Activated T-helper 2 cell treated with anti-CD3 and anti-CD28 coated beads, Interferon-gamma antibody, Interleukin-2, Interleukin-4, amounts not matched to agents 10 μg/mL and 5 μg/mL and 100 μg/mL, durations not matched to agents 14 hours and 24 hours and 36 hours (primary cell): Measurements from ENCODE around the gene NT5C2. TPM values are rescaled to one million over a fixed set of nuclear protein-coding genes. Genes with fewer than 3 reads are reported as not detected.

Experiments
- DNase-seq: peaks from one replicate; pipeline ENCODE4 v3.0.0; 2021; ENCODE audit warnings: low spot score
- H3K27ac Mint-ChIP-seq: one replicate; pipeline ENCODE4 v1.8.0; 2021; ENCODE audit warnings: mixed read lengths
- H3K27me3 Mint-ChIP-seq: one replicate; pipeline ENCODE4 v1.8.0; 2021; ENCODE audit warnings: low read depth, mixed read lengths
- H3K36me3 Mint-ChIP-seq: one replicate; pipeline ENCODE4 v1.8.0; 2021; ENCODE audit warnings: low read depth, mixed read lengths
- H3K4me1 Mint-ChIP-seq: one replicate; pipeline ENCODE4 v1.8.0; 2021; ENCODE audit warnings: low read depth, mixed read lengths
- H3K4me3 Mint-ChIP-seq: one replicate; pipeline ENCODE4 v1.8.0; 2021; ENCODE audit warnings: low read depth, mild to moderate bottlenecking, moderate library complexity, mixed read lengths
- H3K9me3 Mint-ChIP-seq: one replicate; pipeline ENCODE4 v1.8.0; 2021; ENCODE audit warnings: mixed read lengths
- intact Hi-C: fragments of 100-400 bp; cut with micrococcal nuclease; formaldehyde crosslinking; loops from one replicate; pipeline ENCODE4 v1.15.1; 2023
- total RNA-seq: library from RNA; stranded (reverse); gene quantifications from 2 replicates; pipeline ENCODE4 v1.2.3, GENCODE V29; 2022

Gene NT5C2
- total RNA-seq, 1 donor from 2014 or later: 58.1 TPM

- H3K4me3 Mint-ChIP-seq: no peak overlapping the region
- H3K9me3 Mint-ChIP-seq: no peaks in the 10 kb centered on the region
- H3K36me3 Mint-ChIP-seq: peaks cover 27% of the 10 kb centered on the region
- H3K27ac Mint-ChIP-seq: no peak overlapping the region
- no peaks in the 10 kb centered on the region for H3K4me1 Mint-ChIP-seq
- intact Hi-C loops: no loop called here
- DNase-seq: no peak
- no peaks in the 10 kb centered on the region for H3K27me3 Mint-ChIP-seq
Observed at GRCh38 chr10:103083266-103083976, 109.7 kb downstream of the NT5C2 start.

GRCh38 chr10:103082683-103083082, 110.4 kb downstream of the NT5C2 start:
- Mint-ChIP-seq H3K36me3 (peaks cover 20% of the 10 kb centered on the region), H3K9me3 (no peaks in the 10 kb centered on the region), H3K4me3 (no peak overlapping the region), H3K27ac (no peak overlapping the region), H3K27me3 (no peaks in the 10 kb centered on the region), H3K4me1 (no peaks in the 10 kb centered on the region)
- intact Hi-C loops: no loop called here
- no peak for DNase-seq

GRCh38 chr10:103080891-103081581, 112.0 kb downstream of the NT5C2 start:
- intact Hi-C loops: no loop called here
- Mint-ChIP-seq H3K4me3 (no peak overlapping the region), H3K27me3 (no peaks in the 10 kb centered on the region), H3K27ac (no peak overlapping the region), H3K9me3 (no peaks in the 10 kb centered on the region), H3K4me1 (no peaks in the 10 kb centered on the region), H3K36me3 (peaks cover 12% of the 10 kb centered on the region)
- DNase-seq: no peak

DNA sequence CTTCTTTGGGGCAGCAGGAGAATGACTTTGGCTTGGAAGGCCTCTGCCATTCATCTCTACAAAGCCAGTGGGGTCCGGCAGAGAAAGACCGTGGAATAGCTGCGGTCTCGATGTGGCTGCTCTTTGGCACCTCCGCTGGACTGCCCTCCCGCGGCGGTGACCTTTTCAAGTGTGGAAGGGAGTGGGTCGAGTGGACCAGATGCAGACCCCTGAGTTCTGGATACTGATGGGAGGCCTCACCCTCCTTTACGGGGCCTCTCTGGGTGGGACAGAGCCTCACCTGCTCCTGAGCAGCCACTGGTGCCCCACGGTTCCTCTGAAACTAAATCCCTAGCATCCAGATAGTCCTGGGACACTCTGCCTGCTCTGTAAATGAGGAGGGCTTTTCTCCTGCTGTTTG, 113.1 kb downstream of the NT5C2 start:
- peaks cover 3% of the 10 kb centered on the region for H3K36me3 Mint-ChIP-seq
- intact Hi-C loops: no loop called here

DNA sequence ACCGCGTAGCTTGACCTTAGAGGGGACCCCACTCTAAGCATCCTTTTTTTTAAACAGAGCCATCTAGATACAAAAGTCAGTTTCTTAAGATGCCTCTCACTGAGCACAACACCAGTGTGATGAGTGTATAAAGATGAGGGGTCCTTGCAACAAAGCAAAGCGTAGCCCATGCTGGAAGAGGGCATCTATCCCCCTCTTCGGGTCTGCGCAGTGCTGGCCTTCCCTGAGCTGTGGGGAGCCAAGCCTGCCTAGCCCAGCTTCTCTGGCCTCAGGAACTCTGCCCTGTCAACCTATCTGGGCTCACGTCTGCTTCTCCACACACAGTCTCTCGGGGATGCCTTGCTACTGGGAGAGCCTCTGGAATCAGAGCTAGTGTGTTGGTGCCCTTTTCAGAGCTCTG, 114.0 kb downstream of the NT5C2 start:
- Mint-ChIP-seq H3K36me3 (peaks cover 3% of the 10 kb centered on the region), H3K4me3 (no peak overlapping the region), H3K9me3 (no peaks in the 10 kb centered on the region), H3K27ac (no peak overlapping the region), H3K27me3 (no peaks in the 10 kb centered on the region), H3K4me1 (no peaks in the 10 kb centered on the region)
- intact Hi-C loops: no loop called here
- DNase-seq: no peak

More for the DNA sequence above, 113.1 kb downstream of the NT5C2 start:
- Mint-ChIP-seq H3K27me3 (no peaks in the 10 kb centered on the region), H3K4me1 (no peaks in the 10 kb centered on the region), H3K4me3 (no peak overlapping the region), H3K9me3 (no peaks in the 10 kb centered on the region), H3K27ac (no peak overlapping the region)
- no peak for DNase-seq

DNA sequence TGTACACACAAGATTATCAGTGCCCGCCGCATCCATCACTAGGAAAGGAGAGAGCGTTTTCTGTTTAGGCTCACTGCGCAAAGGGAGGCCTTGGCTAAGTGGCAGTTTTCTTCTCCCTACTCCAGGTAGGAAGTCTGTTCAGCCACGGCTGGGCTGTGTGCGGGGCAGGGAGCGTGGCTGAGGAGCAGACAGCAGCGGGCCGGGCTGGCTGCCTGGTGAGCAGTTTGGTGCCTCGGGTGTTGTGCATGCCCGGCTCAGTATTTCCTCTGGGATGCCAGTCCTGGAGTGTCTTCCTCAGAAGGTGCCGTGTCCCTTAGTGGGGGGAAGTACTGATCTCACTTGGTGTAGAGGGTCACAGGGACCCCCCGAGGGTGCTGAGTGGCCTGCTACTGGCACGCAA, 114.4 kb downstream of the NT5C2 start:
- Mint-ChIP-seq H3K4me1 (no peaks in the 10 kb centered on the region), H3K4me3 (no peak overlapping the region), H3K36me3 (peaks cover 3% of the 10 kb centered on the region), H3K27ac (no peak overlapping the region), H3K9me3 (no peaks in the 10 kb centered on the region), H3K27me3 (no peaks in the 10 kb centered on the region)
- intact Hi-C loops: no loop called here
- DNase-seq: no peak

DNA sequence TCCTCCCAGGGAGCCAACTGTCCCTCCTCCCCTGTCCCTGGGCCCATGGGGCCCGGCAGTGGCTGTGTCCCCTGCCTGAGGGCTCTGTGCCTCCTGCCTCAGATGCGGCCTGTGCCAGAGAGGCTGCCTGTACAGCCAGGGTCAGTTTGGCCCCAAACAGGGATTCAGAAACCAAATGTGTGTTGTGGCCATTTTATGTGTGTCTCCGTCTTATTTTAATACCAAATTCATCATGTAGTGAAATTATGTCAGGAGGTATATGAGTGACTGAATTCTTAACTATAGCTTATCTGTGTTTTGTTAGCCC, 114.8 kb downstream of the NT5C2 start:
- intact Hi-C loops: no loop called here

DNA sequence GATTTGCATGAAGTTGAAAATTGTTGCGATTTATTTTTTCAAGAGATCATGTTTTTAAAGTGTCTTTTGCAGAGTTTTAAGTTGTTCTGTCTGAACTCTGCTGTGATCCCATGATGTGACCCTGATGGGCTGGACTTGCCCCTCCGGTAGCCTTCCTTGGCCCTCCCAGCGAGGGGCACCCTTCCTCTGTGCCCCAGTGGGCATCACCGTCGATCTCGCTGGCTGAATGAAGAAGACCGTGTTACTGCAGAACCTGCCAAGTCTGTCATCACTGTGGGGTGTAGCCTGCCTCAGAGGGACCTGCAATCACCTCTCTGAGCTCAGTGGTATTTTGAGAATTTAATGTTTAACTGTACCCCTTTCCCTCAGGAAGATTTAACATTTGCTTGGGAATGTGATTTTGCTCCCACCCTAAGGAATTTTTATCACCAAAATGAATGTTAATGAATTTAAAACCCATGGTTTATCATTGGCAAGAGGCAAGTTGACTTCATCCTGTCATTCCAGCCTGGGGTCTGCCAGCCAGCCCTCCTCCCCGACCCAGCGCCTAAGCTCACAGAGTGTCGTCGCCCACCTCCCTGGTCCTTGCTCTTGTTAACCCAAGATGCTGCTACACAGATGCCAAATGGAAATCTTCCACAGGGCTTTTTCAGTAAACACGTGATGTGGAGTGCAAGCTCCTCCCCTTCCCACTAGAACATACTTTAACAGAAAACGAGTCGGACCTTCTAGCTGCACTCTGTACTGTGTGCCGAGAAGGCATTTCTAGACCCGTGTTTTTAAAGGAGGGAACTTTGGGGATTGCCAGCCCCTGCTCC, 115.4 kb downstream of the NT5C2 start:
- intact Hi-C loops: no loop called here
- H3K4me3 Mint-ChIP-seq: no peak overlapping the region
- H3K4me1 Mint-ChIP-seq: no peaks in the 10 kb centered on the region

More for the DNA sequence above, 114.8 kb downstream of the NT5C2 start:
- Mint-ChIP-seq H3K36me3 (peaks cover 3% of the 10 kb centered on the region), H3K9me3 (no peaks in the 10 kb centered on the region), H3K4me1 (no peaks in the 10 kb centered on the region), H3K27me3 (no peaks in the 10 kb centered on the region), H3K4me3 (no peak overlapping the region), H3K27ac (no peak overlapping the region)
- no peak for DNase-seq

GRCh38 chr10:103077020-103077419, 116.1 kb downstream of the NT5C2 start:
- no peaks in the 10 kb centered on the region for H3K27me3 Mint-ChIP-seq
- no peak overlapping the region for H3K27ac Mint-ChIP-seq
- no peak overlapping the region for H3K4me3 Mint-ChIP-seq
- no peaks in the 10 kb centered on the region for H3K9me3 Mint-ChIP-seq
- DNase-seq: no peak
- intact Hi-C loops: no loop called here
- H3K4me1 Mint-ChIP-seq: no peaks in the 10 kb centered on the region
- peaks cover 3% of the 10 kb centered on the region for H3K36me3 Mint-ChIP-seq

More for the DNA sequence above, 115.4 kb downstream of the NT5C2 start:
- peaks cover 3% of the 10 kb centered on the region for H3K36me3 Mint-ChIP-seq
- no peak overlapping the region for H3K27ac Mint-ChIP-seq
- DNase-seq: no peak
- H3K27me3 Mint-ChIP-seq: no peaks in the 10 kb centered on the region
- no peaks in the 10 kb centered on the region for H3K9me3 Mint-ChIP-seq

- Mint-ChIP-seq H3K36me3 (peaks cover 3% of the 10 kb centered on the region), H3K27me3 (no peaks in the 10 kb centered on the region), H3K27ac (no peak overlapping the region), H3K4me1 (peaks cover 26% of the 10 kb centered on the region), H3K9me3 (no peaks in the 10 kb centered on the region), H3K4me3 (no peak overlapping the region)
- DNase-seq: no peak
- intact Hi-C loops: no loop called here
Observed at GRCh38 chr10:103072891-103073290, 120.2 kb downstream of the NT5C2 start.

DNA sequence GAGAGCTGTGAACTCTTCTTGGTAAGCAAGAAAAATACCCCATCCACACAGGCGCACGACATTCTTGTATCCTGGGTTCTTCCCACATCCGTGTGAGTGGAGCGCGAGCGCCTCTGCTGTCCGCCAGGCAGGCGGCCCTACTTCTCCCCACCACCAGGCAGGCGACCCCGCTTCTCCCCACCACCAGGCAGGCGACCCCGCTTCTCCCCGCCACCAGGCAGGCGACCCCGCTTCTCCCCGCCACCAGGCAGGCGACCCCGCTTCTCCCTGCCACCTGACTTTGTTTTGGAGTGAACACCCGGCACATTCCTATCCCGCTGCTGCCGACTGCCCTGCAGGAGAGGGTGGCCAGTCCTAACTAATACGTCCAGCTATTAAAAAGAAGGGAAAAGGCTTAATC, 120.8 kb downstream of the NT5C2 start:
- H3K27me3 Mint-ChIP-seq: no peaks in the 10 kb centered on the region
- peaks cover 26% of the 10 kb centered on the region for H3K4me1 Mint-ChIP-seq
- H3K4me3 Mint-ChIP-seq: no peak overlapping the region
- no peaks in the 10 kb centered on the region for H3K9me3 Mint-ChIP-seq
- H3K27ac Mint-ChIP-seq: no peak overlapping the region
- intact Hi-C loops: no loop called here
- no peak for DNase-seq
- H3K36me3 Mint-ChIP-seq: no peaks in the 10 kb centered on the region

GRCh38 chr10:103069453-103070331, 123.4 kb downstream of the NT5C2 start:
- Mint-ChIP-seq H3K4me1 (peaks cover 26% of the 10 kb centered on the region), H3K27ac (peak overlapping the region; percentile 78), H3K9me3 (no peaks in the 10 kb centered on the region), H3K27me3 (no peaks in the 10 kb centered on the region), H3K36me3 (no peaks in the 10 kb centered on the region), H3K4me3 (no peak overlapping the region)
- DNase-seq: peak; percentile 58
- intact Hi-C loops: loop anchor here (1.0 to 2.0 kb wide), 4 partner anchors 31 to 234 kb away; partner anchors contain the start of gene RPEL1
